CD4-positive, alpha-beta T cell treated with Interleukin-6 for 4 hours (primary cell): ENCODE measurements around the gene MOK.

ENCODE experiments used
- DNase-seq: peaks from one replicate; pipeline ENCODE4 v3.0.0-alpha.2; 2020; ENCODE audit warnings: mixed read lengths

Gene MOK

GRCh38 chr14:102220031-102220430 is 84.9 kb downstream of the MOK start:
- no peak for DNase-seq

GRCh38 chr14:102219316-102219715 is 85.6 kb downstream of the MOK start:
- no peak for DNase-seq

- no peak for DNase-seq
Measured at GRCh38 chr14:102218688-102219087, 86.3 kb downstream of the MOK start.

- DNase-seq, result no peak
Measured at GRCh38 chr14:102217987-102218421, 87.0 kb downstream of the MOK start.

GRCh38 chr14:102217399-102217798 is 87.6 kb downstream of the MOK start:
- no peak for DNase-seq

- DNase-seq, result no peak
Measured at GRCh38 chr14:102215576-102216250, 89.3 kb downstream of the MOK start.

- no peak for DNase-seq
Measured at GRCh38 chr14:102215071-102215470, 89.9 kb downstream of the MOK start.

GRCh38 chr14:102213984-102214658 is 90.8 kb downstream of the MOK start:
- no peak for DNase-seq

- DNase-seq, result no peak
Measured at GRCh38 chr14:102213470-102213869, 91.5 kb downstream of the MOK start.

- DNase-seq, result no peak
Measured at GRCh38 chr14:102212845-102213244, 92.1 kb downstream of the MOK start.

- DNase-seq, result no peak
Measured at GRCh38 chr14:102212356-102212755, 92.6 kb downstream of the MOK start.

GRCh38 chr14:102211240-102211639 is 93.7 kb downstream of the MOK start:
- DNase-seq, result no peak

GRCh38 chr14:102210421-102211042 is 94.4 kb downstream of the MOK start:
- DNase-seq, result no peak

- no peak for DNase-seq
Measured at GRCh38 chr14:102209224-102209966, 95.6 kb downstream of the MOK start.

GRCh38 chr14:102208741-102209140 is 96.2 kb downstream of the MOK start:
- DNase-seq, result no peak

- no peak for DNase-seq
Measured at GRCh38 chr14:102207831-102208365, 97.1 kb downstream of the MOK start.

- no peak for DNase-seq
Measured at GRCh38 chr14:102206918-102207317, 98.0 kb downstream of the MOK start.

- DNase-seq, result no peak
Measured at GRCh38 chr14:102205560-102205959, 99.4 kb downstream of the MOK start.

GRCh38 chr14:102203382-102203781 is 101.6 kb downstream of the MOK start:
- DNase-seq, result no peak

GRCh38 chr14:102202944-102203343 is 102.0 kb downstream of the MOK start:
- no peak for DNase-seq

- DNase-seq, result no peak
Measured at GRCh38 chr14:102201776-102202175, 103.2 kb downstream of the MOK start.

GRCh38 chr14:102201353-102201738 is 103.6 kb downstream of the MOK start:
- DNase-seq, result no peak

GRCh38 chr14:102200690-102201352 is 104.1 kb downstream of the MOK start:
- peak; percentile 26 for DNase-seq
